ENCODE data around the gene MARCHF6.

- TF ChIP-seq POLR2A (IDR thresholded peaks at IDR 0.05; ENCODE audit: control extremely low read depth in 1 of 2, low read depth in 2 of 2, low read length in 2 of 2), result no peak
- no peak for TF ChIP-seq SIRT6 (IDR thresholded peaks at IDR 0.05; ENCODE audit: low read length)
- no peak for TF ChIP-seq CTCF (IDR thresholded peaks at IDR 0.05; ENCODE audit: control extremely low read depth in 1 of 3, insufficient read depth in 1 of 3, low read depth in 1 of 3, low read length in 3 of 3)
- TF ChIP-seq CHD2 (IDR thresholded peaks at IDR 0.05; ENCODE audit: low read length), result no peak
- no peak for TF ChIP-seq SRF (IDR thresholded peaks at IDR 0.05; ENCODE audit: low read depth, low read length)
- TF ChIP-seq E2F6 (IDR thresholded peaks at IDR 0.05), result no peak
- TF ChIP-seq CHD1 (IDR thresholded peaks at IDR 0.05; ENCODE audit: low read depth, low read length), result no peak
- no peak for TF ChIP-seq JUN (IDR thresholded peaks at IDR 0.05; ENCODE audit: low read depth, low read length)
- TF ChIP-seq BACH1 (IDR thresholded peaks at IDR 0.05; ENCODE audit: low read length), result peak; percentile 40
- no peak for TF ChIP-seq TAF1 (IDR thresholded peaks at IDR 0.05; ENCODE audit: low read depth, low read length)
- TF ChIP-seq BRCA1 (IDR thresholded peaks at IDR 0.05; ENCODE audit: low read depth, low read length), result no peak
- TF ChIP-seq POLR2AphosphoS5 (IDR thresholded peaks at IDR 0.05; ENCODE audit: low read depth, low read length), result no peak
These were observed 43.3 kb upstream of the MARCHF6 start for GRCh38 chr5:10310066-10310779.

Measured in H1 (cell line).